ENCODE data around the gene GNA12. TPM values are rescaled to one million over a fixed set of nuclear protein-coding genes. Genes with fewer than 3 reads are reported as not detected.
A peak's percentile ranks its signal among the peaks of the same experiment; 100 is the strongest.
"Not testable (repeated sequence)": the region's sequence is repeated elsewhere in the genome, so short reads cannot be mapped to it uniquely, and the experiment has no call there.

The GNA12 gene
- total RNA-seq, 5 donors from 2014 or later (not counting 1 experiment from before 2014, with no cell fraction given): 17.9 to 22.5 (median 22.1) TPM

- no peak for ATAC-seq (replicated peaks in 1 of 4)
- Mint-ChIP-seq H3K4me1 (peaks cover 0 to 2% (median 1%) of the 10 kb centered on the region in 3 donors), H3K27me3 (no peaks in the 10 kb centered on the region), H3K27ac (no peak overlapping the region), H3K4me3 (no peak overlapping the region), H3K9me3 (peaks cover 0 to 4% (median 0%) of the 10 kb centered on the region in 3 donors), H3K36me3 (peaks cover 40% of the 10 kb centered on the region)
- H3K27me3 ChIP-seq (replicated peaks in 1 of 2; ENCODE audit: control insufficient read depth in 2 of 2, extremely low read depth in 1 of 2, insufficient read depth in 2 of 2, low read length in 1 of 2): no peaks in the 10 kb centered on the region
- H3K4me1 ChIP-seq (ENCODE audit: control insufficient read depth in 1 of 2, extremely low read depth in 1 of 2, insufficient read depth in 2 of 2, low read length in 2 of 2): no peaks in the 10 kb centered on the region
- no peaks in the 10 kb centered on the region for H3K36me3 ChIP-seq (ENCODE audit: control insufficient read depth in 2 of 2, extremely low read depth in 1 of 2, insufficient read depth in 1 of 2, low read length in 1 of 2)
- no CpG with 5 or more reads among the region's 5 CpGs for WGBS (ENCODE audit: insufficient coverage)
- no peaks in the 10 kb centered on the region for H3K9me3 ChIP-seq
- no peak overlapping the region for H3K27ac ChIP-seq (ENCODE audit: low read length)
- ChIA-PET POLR2A (interaction anchor here in 1 of 2 donors (0.6 kb wide), 2 partner anchors 238 to 1016 kb away, joined by 4 read pairs; no protein-coding TSS in a partner anchor), CTCF (no interaction called here)
- no peak for DNase-seq
- no peak overlapping the region for H3K4me3 ChIP-seq (ENCODE audit: control insufficient read depth in 1 of 2, extremely low read depth in 1 of 2, low read length in 1 of 2)
These were observed 93.0 kb downstream of the GNA12 start for GRCh38 chr7:2751086-2751485.

DNA sequence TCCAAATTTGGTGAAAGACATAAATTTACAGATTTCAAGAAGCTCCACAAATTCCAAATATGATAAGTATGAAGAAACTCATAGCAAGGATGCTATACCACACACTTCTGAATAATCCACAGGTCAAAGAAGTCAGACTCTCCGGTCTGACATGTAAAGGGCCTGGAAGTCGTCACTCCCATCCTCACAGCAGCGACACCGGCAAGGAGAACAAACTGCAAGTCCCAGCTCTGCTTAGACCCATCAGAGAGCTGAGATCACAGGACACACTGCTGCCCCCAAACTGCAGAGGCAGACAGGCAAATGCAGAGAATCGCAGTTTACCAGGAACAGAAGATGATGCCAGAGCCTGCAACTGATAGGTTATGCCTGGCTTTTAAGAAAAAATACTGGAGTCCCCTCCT, 94.1 kb downstream of the GNA12 start:
- WGBS (ENCODE audit: insufficient coverage): 98% methylated on average over 5 of the region's 5 CpGs
- no peaks in the 10 kb centered on the region for H3K36me3 ChIP-seq (ENCODE audit: control insufficient read depth in 2 of 2, extremely low read depth in 1 of 2, insufficient read depth in 1 of 2, low read length in 1 of 2)
- H3K27me3 ChIP-seq (replicated peaks in 1 of 2; ENCODE audit: control insufficient read depth in 2 of 2, extremely low read depth in 1 of 2, insufficient read depth in 2 of 2, low read length in 1 of 2): no peaks in the 10 kb centered on the region
- no peak overlapping the region for H3K4me3 ChIP-seq (ENCODE audit: control insufficient read depth in 1 of 2, extremely low read depth in 1 of 2, low read length in 1 of 2)
- H3K4me1 Mint-ChIP-seq: peaks cover 0 to 3% (median 2%) of the 10 kb centered on the region in 3 donors
- DNase-seq (no peak), ATAC-seq (replicated peaks in 1 of 4) (no peak)
- H3K27ac ChIP-seq (ENCODE audit: low read length): no peak overlapping the region
- H3K9me3 ChIP-seq: no peaks in the 10 kb centered on the region
- no peak overlapping the region for H3K27ac Mint-ChIP-seq
- CTCF ChIA-PET: no interaction called here
- H3K4me3 Mint-ChIP-seq: no peak overlapping the region
- POLR2A ChIA-PET: no interaction called here
- H3K9me3 Mint-ChIP-seq: peaks cover 0 to 5% (median 0%) of the 10 kb centered on the region in 3 donors
- no peaks in the 10 kb centered on the region for H3K27me3 Mint-ChIP-seq
- H3K4me1 ChIP-seq (ENCODE audit: control insufficient read depth in 1 of 2, extremely low read depth in 1 of 2, insufficient read depth in 2 of 2, low read length in 2 of 2): no peaks in the 10 kb centered on the region
- H3K36me3 Mint-ChIP-seq: peaks cover 39% of the 10 kb centered on the region

DNA sequence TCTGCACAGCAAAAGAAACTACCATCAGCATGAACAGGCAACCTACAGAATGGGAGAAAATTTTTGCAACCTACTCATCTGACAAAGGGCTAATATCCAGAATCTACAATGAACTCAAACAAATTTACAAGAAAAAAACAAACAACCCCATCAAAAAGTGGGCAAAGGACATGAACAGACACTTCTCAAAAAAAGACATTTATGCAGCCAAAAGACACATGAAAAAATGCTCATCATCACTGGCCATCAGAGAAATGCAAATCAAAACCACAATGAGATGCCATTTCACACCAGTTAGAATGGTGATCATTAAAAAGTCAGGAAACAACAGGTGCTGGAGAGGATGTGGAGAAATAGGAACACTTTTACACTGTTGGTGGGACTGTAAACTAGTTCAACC, 95.4 kb downstream of the GNA12 start:
- H3K27ac ChIP-seq (ENCODE audit: low read length); H3K4me1 Mint-ChIP-seq; H3K4me3 Mint-ChIP-seq; H3K4me1 ChIP-seq (ENCODE audit: control insufficient read depth in 1 of 2, extremely low read depth in 1 of 2, insufficient read depth in 2 of 2, low read length in 2 of 2); H3K4me3 ChIP-seq (ENCODE audit: control insufficient read depth in 1 of 2, extremely low read depth in 1 of 2, low read length in 1 of 2); H3K36me3 ChIP-seq (ENCODE audit: control insufficient read depth in 2 of 2, extremely low read depth in 1 of 2, insufficient read depth in 1 of 2, low read length in 1 of 2); H3K27ac Mint-ChIP-seq; H3K27me3 Mint-ChIP-seq; DNase-seq; H3K27me3 ChIP-seq (replicated peaks in 1 of 2; ENCODE audit: control insufficient read depth in 2 of 2, extremely low read depth in 1 of 2, insufficient read depth in 2 of 2, low read length in 1 of 2); ATAC-seq (replicated peaks in 1 of 4); CTCF ChIA-PET; POLR2A ChIA-PET; H3K9me3 Mint-ChIP-seq; H3K9me3 ChIP-seq: not testable (repeated sequence)
- H3K36me3 Mint-ChIP-seq: peaks cover 35% of the 10 kb centered on the region

GRCh38 chr7:2743523-2744185, 100.5 kb downstream of the GNA12 start:
- H3K27ac Mint-ChIP-seq; POLR2A ChIA-PET; H3K4me1 Mint-ChIP-seq; H3K27me3 ChIP-seq (replicated peaks in 1 of 2; ENCODE audit: control insufficient read depth in 2 of 2, extremely low read depth in 1 of 2, insufficient read depth in 2 of 2, low read length in 1 of 2); H3K27ac ChIP-seq (ENCODE audit: low read length); CTCF ChIA-PET; ATAC-seq (replicated peaks in 1 of 4); H3K4me1 ChIP-seq (ENCODE audit: control insufficient read depth in 1 of 2, extremely low read depth in 1 of 2, insufficient read depth in 2 of 2, low read length in 2 of 2); H3K27me3 Mint-ChIP-seq; H3K4me3 ChIP-seq (ENCODE audit: control insufficient read depth in 1 of 2, extremely low read depth in 1 of 2, low read length in 1 of 2); H3K4me3 Mint-ChIP-seq; DNase-seq; H3K9me3 ChIP-seq; H3K9me3 Mint-ChIP-seq; H3K36me3 ChIP-seq (ENCODE audit: control insufficient read depth in 2 of 2, extremely low read depth in 1 of 2, insufficient read depth in 1 of 2, low read length in 1 of 2): not testable (repeated sequence)
- peaks cover 38% of the 10 kb centered on the region for H3K36me3 Mint-ChIP-seq
- WGBS (ENCODE audit: insufficient coverage): 94% methylated on average over 16 of the region's 20 CpGs

DNA sequence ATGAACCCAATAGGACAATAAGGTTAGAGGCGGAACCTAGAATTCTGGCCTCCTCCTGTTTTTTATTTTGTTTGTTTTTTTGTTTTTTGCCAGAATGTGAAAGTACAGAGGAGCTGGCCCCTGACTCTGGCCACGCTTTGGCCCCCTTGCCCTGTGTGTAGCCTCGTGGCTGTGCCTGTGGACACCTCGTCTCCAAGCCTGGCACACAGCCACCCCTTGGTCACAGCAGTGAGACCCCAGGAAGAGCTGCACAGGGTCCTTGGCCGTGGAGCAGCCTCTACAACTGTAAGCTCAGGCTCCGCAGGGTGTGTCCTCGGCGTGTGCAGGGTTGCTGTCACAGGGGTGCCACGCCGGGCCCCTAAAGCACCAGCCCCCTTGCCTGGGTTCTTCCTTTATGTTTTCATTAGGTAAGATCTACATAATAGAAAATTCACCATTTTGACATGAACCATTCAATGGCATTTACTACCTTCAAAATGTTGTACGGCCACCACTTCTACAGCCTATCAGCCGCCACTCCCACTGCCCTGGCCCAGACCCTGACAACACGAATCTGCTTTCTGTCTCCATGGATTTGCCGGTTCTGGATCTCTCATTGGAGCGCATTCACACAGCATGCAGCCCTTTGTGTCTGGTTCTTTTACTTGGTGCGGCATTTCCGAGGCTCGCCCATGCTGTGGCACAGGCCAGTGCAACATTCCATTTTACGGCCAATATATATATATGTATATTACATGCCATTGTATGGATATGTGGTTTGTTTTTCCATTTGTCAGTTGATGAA, 105.2 kb downstream of the GNA12 start:
- 90% methylated on average over 14 of the region's 19 CpGs for WGBS (ENCODE audit: insufficient coverage)
- Mint-ChIP-seq H3K9me3 (no peaks in the 10 kb centered on the region), H3K4me1 (peaks cover 19 to 31% (median 26%) of the 10 kb centered on the region in 3 donors), H3K4me3 (no peak overlapping the region), H3K27me3 (no peaks in the 10 kb centered on the region), H3K27ac (no peak overlapping the region), H3K36me3 (peaks cover 16% of the 10 kb centered on the region)
- H3K9me3 ChIP-seq: no peaks in the 10 kb centered on the region
- no peak for ATAC-seq (replicated peaks in 1 of 4)
- CTCF ChIA-PET: interaction anchor here in 1 of 2 donors (0.7 kb wide), 1 partner anchor 289 kb away, joined by 5 read pairs; no protein-coding TSS in a partner anchor
- H3K36me3 ChIP-seq (ENCODE audit: control insufficient read depth in 2 of 2, extremely low read depth in 1 of 2, insufficient read depth in 1 of 2, low read length in 1 of 2): no peaks in the 10 kb centered on the region
- POLR2A ChIA-PET: no interaction called here
- no peaks in the 10 kb centered on the region for H3K27me3 ChIP-seq (replicated peaks in 1 of 2; ENCODE audit: control insufficient read depth in 2 of 2, extremely low read depth in 1 of 2, insufficient read depth in 2 of 2, low read length in 1 of 2)
- H3K27ac ChIP-seq (ENCODE audit: low read length): no peak overlapping the region
- no peak overlapping the region for H3K4me3 ChIP-seq (ENCODE audit: control insufficient read depth in 1 of 2, extremely low read depth in 1 of 2, low read length in 1 of 2)
- peaks cover 3 to 13% of the 10 kb centered on the region in 2 experiments for H3K4me1 ChIP-seq (ENCODE audit: control insufficient read depth in 1 of 2, extremely low read depth in 1 of 2, insufficient read depth in 2 of 2, low read length in 2 of 2)
- DNase-seq: peak in 2 of 35 experiments; percentile 3 to 10

- ChIA-PET CTCF (interaction anchor here in 1 of 2 donors (0.7 kb wide), 1 partner anchor 288 kb away, joined by 5 read pairs; no protein-coding TSS in a partner anchor), POLR2A (no interaction called here)
- Histone ChIP-seq H3K27me3 (replicated peaks in 1 of 2; ENCODE audit: control insufficient read depth in 2 of 2, extremely low read depth in 1 of 2, insufficient read depth in 2 of 2, low read length in 1 of 2) (no peaks in the 10 kb centered on the region), H3K4me1 (ENCODE audit: control insufficient read depth in 1 of 2, extremely low read depth in 1 of 2, insufficient read depth in 2 of 2, low read length in 2 of 2) (peaks cover 3 to 13% of the 10 kb centered on the region in 2 experiments), H3K4me3 (ENCODE audit: control insufficient read depth in 1 of 2, extremely low read depth in 1 of 2, low read length in 1 of 2) (no peak overlapping the region), H3K36me3 (ENCODE audit: control insufficient read depth in 2 of 2, extremely low read depth in 1 of 2, insufficient read depth in 1 of 2, low read length in 1 of 2) (peaks cover 0 to 4% of the 10 kb centered on the region in 2 donors), H3K9me3 (no peaks in the 10 kb centered on the region), H3K27ac (ENCODE audit: low read length) (no peak overlapping the region)
- Mint-ChIP-seq H3K27me3 (no peaks in the 10 kb centered on the region), H3K4me3 (no peak overlapping the region), H3K36me3 (peaks cover 16% of the 10 kb centered on the region), H3K27ac (no peak overlapping the region), H3K4me1 (peaks cover 20 to 33% (median 28%) of the 10 kb centered on the region in 3 donors), H3K9me3 (no peaks in the 10 kb centered on the region)
- peak in 1 of 4 experiments; percentile 62 for ATAC-seq (replicated peaks in 1 of 4)
- WGBS (ENCODE audit: insufficient coverage): 71% methylated on average over 9 of the region's 18 CpGs
- DNase-seq: peak in 1 of 35 experiments; percentile 14
These were observed 106.2 kb downstream of the GNA12 start for GRCh38 chr7:2737771-2738540.
